Liver (tissue), 9 donors: ENCODE measurements around the gene PM20D2. TPM values are rescaled to one million over a fixed set of nuclear protein-coding genes. Genes with fewer than 3 reads are reported as not detected.

Source experiments
- DNase-seq: peaks from one replicate; pipeline ENCODE4 v3.0.0-alpha.2; 2017; ENCODE audit warnings: low spot score
- H3K27ac ChIP-seq, 2 donors: one replicate each; pipeline ENCODE4 v1.7.0; 2013; ENCODE audit warnings: inconsistent platforms in 2 of 2, low read length in 2 of 2, control low read depth in 1 of 2, low read depth in 1 of 2, mild to moderate bottlenecking in 1 of 2
- H3K27me3 ChIP-seq, 4 donors: one replicate each; pipeline versions ENCODE4 v1.6.1 to v1.7.0; 2013; ENCODE audit warnings: low read length in 3 of 4, inconsistent platforms in 1 of 4, mild to moderate bottlenecking in 1 of 4, moderate library complexity in 1 of 4; ENCODE audit not compliant: control insufficient read depth in 4 of 4, insufficient read depth in 4 of 4
- H3K36me3 ChIP-seq, 4 donors: one replicate each; pipeline versions ENCODE4 v1.6.1 to v1.7.0; 2013; ENCODE audit warnings: low read length in 3 of 4, mild to moderate bottlenecking in 3 of 4, low read depth in 1 of 4, moderate library complexity in 1 of 4; ENCODE audit not compliant: control insufficient read depth in 4 of 4, insufficient read depth in 3 of 4
- H3K4me1 ChIP-seq, 4 donors: one replicate each; pipeline versions ENCODE4 v1.6.1 to v1.7.0; 2013; ENCODE audit warnings: low read length in 3 of 4, mild to moderate bottlenecking in 3 of 4, moderate library complexity in 1 of 4; ENCODE audit not compliant: control insufficient read depth in 4 of 4, insufficient read depth in 4 of 4
- H3K4me3 ChIP-seq, 3 donors: one replicate each; pipeline versions ENCODE4 v1.6.1 to v1.7.0; 2013; ENCODE audit warnings: low read length in 3 of 3, control low read depth in 1 of 3, low read depth in 1 of 3, mild to moderate bottlenecking in 1 of 3
- H3K9ac ChIP-seq, 2 donors: one replicate each; pipeline ENCODE4 v1.7.0; 2013; ENCODE audit warnings: low read length in 2 of 2, mild to moderate bottlenecking in 2 of 2, moderate library complexity in 2 of 2, control low read depth in 1 of 2, low read depth in 1 of 2
- H3K9me3 ChIP-seq, 4 donors: one replicate each; pipeline versions ENCODE4 v1.6.1 to v1.7.0; 2013; ENCODE audit warnings: low read length in 3 of 4; ENCODE audit not compliant: control insufficient read depth in 4 of 4
- EGR1 ChIP-seq, 2 donors: IDR thresholded peaks; 2 replicates each; pipeline ENCODE4 v1.6.1; 2016 to 2018; ENCODE audit warnings: antibody characterized with exemption in 2 of 2, low read depth in 2 of 2
- FOXA1 ChIP-seq: IDR thresholded peaks from 2 replicates; pipeline ENCODE4 v1.6.1; 2016; ENCODE audit warnings: antibody characterized with exemption
- FOXA2 ChIP-seq: IDR thresholded peaks from 2 replicates; pipeline ENCODE4 v1.6.1; 2016; ENCODE audit warnings: antibody characterized with exemption
- GABPA ChIP-seq, 2 donors: IDR thresholded peaks in 1 of 2; conservative IDR thresholded peaks in 1 of 2; 2 replicates each; pipeline ENCODE4 v1.6.1; 2016; ENCODE audit warnings: antibody characterized with exemption in 2 of 2, mild to moderate bottlenecking in 1 of 2, moderate library complexity in 1 of 2
- HNF4A ChIP-seq, 2 donors: conservative IDR thresholded peaks; 2 replicates each; pipeline ENCODE4 v1.6.1; 2016; ENCODE audit warnings: antibody characterized with exemption in 2 of 2, mild to moderate bottlenecking in 2 of 2
- HNF4G ChIP-seq: IDR thresholded peaks from 2 replicates; pipeline ENCODE4 v1.6.1; 2016; ENCODE audit warnings: antibody characterized with exemption
- JUND ChIP-seq, 2 donors: IDR thresholded peaks; 2 replicates each; pipeline ENCODE4 v1.6.1; 2016; ENCODE audit warnings: antibody characterized with exemption in 2 of 2
- MAX ChIP-seq: IDR thresholded peaks from 2 replicates; pipeline ENCODE4 v1.6.1; 2016; ENCODE audit warnings: antibody characterized with exemption
- NR2F2 ChIP-seq: IDR thresholded peaks from 2 replicates; pipeline ENCODE4 v1.6.1; 2016; ENCODE audit warnings: antibody characterized with exemption
- RAD21 ChIP-seq, 2 donors: IDR thresholded peaks; 2 replicates each; pipeline ENCODE4 v1.6.1; 2016; ENCODE audit warnings: antibody characterized with exemption in 2 of 2, mild to moderate bottlenecking in 2 of 2
- REST ChIP-seq: IDR thresholded peaks from 2 replicates; pipeline ENCODE4 v1.6.1; 2016; ENCODE audit warnings: antibody characterized with exemption, mild to moderate bottlenecking
- RXRA ChIP-seq, 2 donors: IDR thresholded peaks; 2 replicates each; pipeline ENCODE4 v1.6.1; 2017 to 2018; ENCODE audit warnings: antibody characterized with exemption in 2 of 2, mild to moderate bottlenecking in 1 of 2
- SP1 ChIP-seq: IDR thresholded peaks from 2 replicates; pipeline ENCODE4 v1.6.1; 2018; ENCODE audit warnings: antibody characterized with exemption, mild to moderate bottlenecking
- TAF1 ChIP-seq: conservative IDR thresholded peaks from 2 replicates; pipeline ENCODE4 v1.6.1; 2016; ENCODE audit warnings: antibody characterized with exemption, mild to moderate bottlenecking
- YY1 ChIP-seq: IDR thresholded peaks from 2 replicates; pipeline ENCODE4 v1.6.1; 2016; ENCODE audit warnings: antibody characterized with exemption, mild to moderate bottlenecking
- ZBTB33 ChIP-seq: IDR thresholded peaks from 2 replicates; pipeline ENCODE4 v1.6.1; 2016; ENCODE audit warnings: antibody characterized with exemption
- WGBS: extraction: QIAGEN DNeasy Blood & Tissue Kit; methylation state at CpG from one replicate; pipeline ENCODE4 v1.1.7; 2013; 5-methylcytosine and 5-hydroxymethylcytosine counted together
- polyA plus RNA-seq, 2 donors: library from polyadenylated mRNA; stranded (reverse) in 1 of 2; unstranded in 1 of 2; fragments of 200-250 nt in 1 of 2; fragments of >200 nt in 1 of 2; fragmentation: Nextera tagmentation in 1 of 2; extraction: Ambion mirVana in 1 of 2; gene quantifications; one replicate each; pipeline versions ENCODE4 v1.2.1 to v1.2.3, GENCODE V29; 2013 to 2015
- total RNA-seq, 2 donors: library from RNA; depleted of rRNA; stranded (reverse); fragments of >200 nt; gene quantifications; one replicate each; pipeline ENCODE4 v1.2.3, GENCODE V29; 2014
- TF ChIP-seq, protein P1 (sequence below): fragments of 150-350 bp; IDR thresholded peaks from 2 replicates; pipeline ENCODE4 v1.5.1; 2017; ENCODE audit warnings: improper control_type of control experiment, low read depth, low read length; ENCODE audit not compliant: missing input control
- TF ChIP-seq, protein P2 (sequence below): IDR thresholded peaks from 2 replicates; pipeline ENCODE4 v1.6.1; 2016; ENCODE audit warnings: antibody characterized with exemption
- donor health status: healthy.
- donor health status: healthy.
- donor health status: healthy.
- donor health status: healthy.
- donor health status: healthy.

The PM20D2 gene
- total and polyA plus RNA-seq, 4 donors: 1.7 to 12.4 (median 4.5) TPM

DNA sequence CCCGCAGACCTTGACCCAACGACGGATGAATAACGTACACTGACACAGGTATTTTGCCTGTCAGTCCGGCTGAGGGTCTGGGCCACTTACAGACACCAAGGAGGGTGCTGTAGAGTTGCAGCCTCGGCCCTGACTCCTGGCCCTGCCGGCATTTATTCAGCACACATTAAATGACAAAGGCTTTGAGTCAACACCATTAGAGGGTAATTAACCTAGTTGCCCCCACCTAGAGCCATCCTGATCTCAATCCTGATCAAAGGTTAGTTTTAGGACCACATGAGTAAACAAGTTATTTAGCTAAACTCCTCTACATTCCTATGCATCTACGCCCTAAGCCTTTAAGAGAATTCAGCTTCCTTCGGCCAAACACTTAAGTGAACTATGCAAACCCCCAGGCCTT is 11.9 kb upstream of the PM20D2 start:
- DNase-seq: no peak
- Histone ChIP-seq H3K4me1 (peaks cover 0 to 2% (median 0%) of the 10 kb centered on the region in 4 donors), H3K27ac (no peak overlapping the region), H3K9me3 (no peaks in the 10 kb centered on the region), H3K27me3 (no peaks in the 10 kb centered on the region), H3K36me3 (no peaks in the 10 kb centered on the region), H3K4me3 (no peak overlapping the region), H3K9ac (no peak overlapping the region)
- TF ChIP-seq JUND (IDR thresholded peaks at IDR 0.05) (no peak), FOXA2 (no peak), ZBTB33 (no peak), RXRA (IDR thresholded peaks at IDR 0.05) (no peak), GABPA (IDR thresholded peaks at IDR 0.05 in 1 of 2, conservative IDR thresholded peaks at IDR 0.05 in 1 of 2) (no peak), RAD21 (IDR thresholded peaks at IDR 0.05) (no peak), EGR1 (IDR thresholded peaks at IDR 0.05; ENCODE audit: low read depth in 2 of 2) (no peak), MAX (no peak), HNF4A (conservative IDR thresholded peaks at IDR 0.05) (no peak), TAF1 (no peak), FOXA1 (no peak), NR2F2 (no peak), HNF4G (no peak), SP1 (no peak), REST (no peak), YY1 (no peak)
- TF ChIP-seq, protein P1, sequence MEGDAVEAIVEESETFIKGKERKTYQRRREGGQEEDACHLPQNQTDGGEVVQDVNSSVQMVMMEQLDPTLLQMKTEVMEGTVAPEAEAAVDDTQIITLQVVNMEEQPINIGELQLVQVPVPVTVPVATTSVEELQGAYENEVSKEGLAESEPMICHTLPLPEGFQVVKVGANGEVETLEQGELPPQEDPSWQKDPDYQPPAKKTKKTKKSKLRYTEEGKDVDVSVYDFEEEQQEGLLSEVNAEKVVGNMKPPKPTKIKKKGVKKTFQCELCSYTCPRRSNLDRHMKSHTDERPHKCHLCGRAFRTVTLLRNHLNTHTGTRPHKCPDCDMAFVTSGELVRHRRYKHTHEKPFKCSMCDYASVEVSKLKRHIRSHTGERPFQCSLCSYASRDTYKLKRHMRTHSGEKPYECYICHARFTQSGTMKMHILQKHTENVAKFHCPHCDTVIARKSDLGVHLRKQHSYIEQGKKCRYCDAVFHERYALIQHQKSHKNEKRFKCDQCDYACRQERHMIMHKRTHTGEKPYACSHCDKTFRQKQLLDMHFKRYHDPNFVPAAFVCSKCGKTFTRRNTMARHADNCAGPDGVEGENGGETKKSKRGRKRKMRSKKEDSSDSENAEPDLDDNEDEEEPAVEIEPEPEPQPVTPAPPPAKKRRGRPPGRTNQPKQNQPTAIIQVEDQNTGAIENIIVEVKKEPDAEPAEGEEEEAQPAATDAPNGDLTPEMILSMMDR: no peak
- TF ChIP-seq, protein P2, sequence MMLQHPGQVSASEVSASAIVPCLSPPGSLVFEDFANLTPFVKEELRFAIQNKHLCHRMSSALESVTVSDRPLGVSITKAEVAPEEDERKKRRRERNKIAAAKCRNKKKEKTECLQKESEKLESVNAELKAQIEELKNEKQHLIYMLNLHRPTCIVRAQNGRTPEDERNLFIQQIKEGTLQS: no peak
- WGBS: 88% methylated on average over 9 of the region's 9 CpGs
